ENCODE data around the gene MBD6. TPM values are rescaled to one million over a fixed set of nuclear protein-coding genes. Genes with fewer than 3 reads are reported as not detected.

Gene MBD6
- total and polyA plus RNA-seq, 2 of the 13 experiments (the other 11 are each of a cell fraction or from before 2014, with no cell fraction given): 4.1 to 5.9 TPM

- TF ChIP-seq ZBTB26 (CRISPR knock-in tag; IDR thresholded peaks at IDR 0.05; ENCODE audit: borderline replicate concordance): peak; percentile 83; the same call in 1 of the 2 replicates
- peak; percentile 8 for TF ChIP-seq CEBPG (CRISPR knock-in tag; IDR thresholded peaks at IDR 0.05)
- TF ChIP-seq, protein P1, sequence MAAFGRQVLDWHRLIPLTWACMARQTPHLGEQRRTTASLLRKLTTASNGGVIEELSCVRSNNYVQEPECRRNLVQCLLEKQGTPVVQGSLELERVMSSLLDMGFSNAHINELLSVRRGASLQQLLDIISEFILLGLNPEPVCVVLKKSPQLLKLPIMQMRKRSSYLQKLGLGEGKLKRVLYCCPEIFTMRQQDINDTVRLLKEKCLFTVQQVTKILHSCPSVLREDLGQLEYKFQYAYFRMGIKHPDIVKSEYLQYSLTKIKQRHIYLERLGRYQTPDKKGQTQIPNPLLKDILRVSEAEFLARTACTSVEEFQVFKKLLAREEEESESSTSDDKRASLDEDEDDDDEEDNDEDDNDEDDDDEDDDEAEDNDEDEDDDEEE (CRISPR knock-in tag; IDR thresholded peaks at IDR 0.05): no peak
- no peak for TF ChIP-seq ZFP41 (CRISPR knock-in tag; IDR thresholded peaks at IDR 0.05; ENCODE audit: borderline replicate concordance)
- no peak for TF ChIP-seq ZNF704 (CRISPR knock-in tag; IDR thresholded peaks at IDR 0.05; ENCODE audit: borderline replicate concordance)
- no peak for TF ChIP-seq NFE2L1 (CRISPR knock-in tag; IDR thresholded peaks at IDR 0.05; ENCODE audit: borderline replicate concordance)
- peak; percentile 78; the same call in 1 of the 2 replicates for TF ChIP-seq ZNF414 (CRISPR knock-in tag; IDR thresholded peaks at IDR 0.05)
- no peak for TF ChIP-seq CENPT (CRISPR knock-in tag; IDR thresholded peaks at IDR 0.05; ENCODE audit: low read depth)
- TF ChIP-seq, protein P2, sequence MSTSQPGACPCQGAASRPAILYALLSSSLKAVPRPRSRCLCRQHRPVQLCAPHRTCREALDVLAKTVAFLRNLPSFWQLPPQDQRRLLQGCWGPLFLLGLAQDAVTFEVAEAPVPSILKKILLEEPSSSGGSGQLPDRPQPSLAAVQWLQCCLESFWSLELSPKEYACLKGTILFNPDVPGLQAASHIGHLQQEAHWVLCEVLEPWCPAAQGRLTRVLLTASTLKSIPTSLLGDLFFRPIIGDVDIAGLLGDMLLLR (CRISPR knock-in tag; IDR thresholded peaks at IDR 0.05): no peak
- peak; percentile 40; the same call in 1 of the 2 replicates for TF ChIP-seq DPF2 (CRISPR knock-in tag; IDR thresholded peaks at IDR 0.05; ENCODE audit: borderline replicate concordance, low read depth)
- TF ChIP-seq, protein P3, sequence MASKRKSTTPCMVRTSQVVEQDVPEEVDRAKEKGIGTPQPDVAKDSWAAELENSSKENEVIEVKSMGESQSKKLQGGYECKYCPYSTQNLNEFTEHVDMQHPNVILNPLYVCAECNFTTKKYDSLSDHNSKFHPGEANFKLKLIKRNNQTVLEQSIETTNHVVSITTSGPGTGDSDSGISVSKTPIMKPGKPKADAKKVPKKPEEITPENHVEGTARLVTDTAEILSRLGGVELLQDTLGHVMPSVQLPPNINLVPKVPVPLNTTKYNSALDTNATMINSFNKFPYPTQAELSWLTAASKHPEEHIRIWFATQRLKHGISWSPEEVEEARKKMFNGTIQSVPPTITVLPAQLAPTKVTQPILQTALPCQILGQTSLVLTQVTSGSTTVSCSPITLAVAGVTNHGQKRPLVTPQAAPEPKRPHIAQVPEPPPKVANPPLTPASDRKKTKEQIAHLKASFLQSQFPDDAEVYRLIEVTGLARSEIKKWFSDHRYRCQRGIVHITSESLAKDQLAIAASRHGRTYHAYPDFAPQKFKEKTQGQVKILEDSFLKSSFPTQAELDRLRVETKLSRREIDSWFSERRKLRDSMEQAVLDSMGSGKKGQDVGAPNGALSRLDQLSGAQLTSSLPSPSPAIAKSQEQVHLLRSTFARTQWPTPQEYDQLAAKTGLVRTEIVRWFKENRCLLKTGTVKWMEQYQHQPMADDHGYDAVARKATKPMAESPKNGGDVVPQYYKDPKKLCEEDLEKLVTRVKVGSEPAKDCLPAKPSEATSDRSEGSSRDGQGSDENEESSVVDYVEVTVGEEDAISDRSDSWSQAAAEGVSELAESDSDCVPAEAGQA (IDR thresholded peaks at IDR 0.05; ENCODE audit: low read depth): no peak
- TF ChIP-seq, protein P3 (CRISPR knock-in tag; IDR thresholded peaks at IDR 0.05; ENCODE audit: borderline replicate concordance): no peak
- peak; percentile 21; the same call in 1 of the 2 replicates for TF ChIP-seq KMT2B (CRISPR knock-in tag; IDR thresholded peaks at IDR 0.05)
- peak; percentile 59; the same call in 1 of the 2 replicates for TF ChIP-seq NRL (CRISPR knock-in tag; IDR thresholded peaks at IDR 0.05; ENCODE audit: borderline replicate concordance)
- TF ChIP-seq MTA1 (CRISPR knock-in tag; IDR thresholded peaks at IDR 0.05; ENCODE audit: borderline replicate concordance): peak; percentile 79; the same call in 1 of the 2 replicates
- TF ChIP-seq HNRNPUL1 (IDR thresholded peaks at IDR 0.05; ENCODE audit: low read depth, low read length): no peak
- TF ChIP-seq ELF3 (CRISPR knock-in tag; IDR thresholded peaks at IDR 0.05): 0 out of 2 replicates have a peak, but pooled peaks have one; percentile 19
These were observed 53.4 kb downstream of the MBD6 start (continued) for GRCh38 chr12:57575771-57576612.

Data from HepG2 (cell line).